HG03108 (cell line): ENCODE results near the gene APOBEC3C.
"Not testable (repeated sequence)": the region's sequence is repeated elsewhere in the genome, so short reads cannot be mapped to it uniquely, and the experiment has no call there.

Source experiments
- ATAC-seq: cut with Tn5 transposase; IDR thresholded peaks from one replicate; pipeline ENCODE4 v1.9.1; 2021; ENCODE audit warnings: moderate library complexity; ENCODE audit not compliant: unreplicated experiment

The APOBEC3C gene

DNA sequence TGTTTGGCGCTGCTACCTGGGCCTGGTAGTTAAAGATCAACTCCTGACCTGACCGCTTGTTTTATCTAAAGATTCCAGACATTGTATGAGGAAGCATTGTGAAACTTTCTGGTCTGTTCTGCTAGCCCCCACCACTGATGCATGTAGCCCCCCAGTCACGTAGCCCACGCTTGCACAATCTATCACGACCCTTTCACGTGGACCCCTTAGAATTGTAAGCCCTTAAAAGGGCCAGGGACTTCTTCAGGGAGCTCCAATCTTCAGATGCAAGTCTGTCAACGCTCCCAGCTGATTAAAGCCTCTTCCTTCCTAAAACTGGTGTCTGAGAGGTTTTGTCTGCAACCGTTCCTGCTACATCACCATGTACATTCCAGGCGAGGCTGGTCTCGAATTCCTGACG is 41.6 kb downstream of the APOBEC3C start:
- no peak for ATAC-seq

DNA sequence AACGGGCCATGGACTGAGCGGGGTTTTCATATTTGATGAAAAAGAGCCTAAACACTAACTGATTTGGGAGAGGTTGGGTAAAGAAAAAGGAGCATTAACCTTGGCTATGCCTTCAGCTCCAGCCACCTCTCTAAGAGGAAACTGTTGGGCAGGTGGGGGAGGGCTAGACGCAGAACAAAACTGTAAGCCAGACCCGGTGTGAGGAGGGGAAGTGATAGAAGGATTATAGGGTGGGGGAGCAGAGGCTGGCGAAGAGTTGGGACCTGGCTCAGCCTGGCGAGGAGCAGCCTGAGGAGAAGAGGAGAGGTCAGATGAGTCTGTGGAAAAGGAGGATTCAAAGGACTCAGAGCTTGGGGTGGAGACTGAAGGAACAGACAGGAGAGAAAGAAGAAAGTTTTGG is 47.2 kb downstream of the APOBEC3C start:
- not testable (repeated sequence) for ATAC-seq

DNA sequence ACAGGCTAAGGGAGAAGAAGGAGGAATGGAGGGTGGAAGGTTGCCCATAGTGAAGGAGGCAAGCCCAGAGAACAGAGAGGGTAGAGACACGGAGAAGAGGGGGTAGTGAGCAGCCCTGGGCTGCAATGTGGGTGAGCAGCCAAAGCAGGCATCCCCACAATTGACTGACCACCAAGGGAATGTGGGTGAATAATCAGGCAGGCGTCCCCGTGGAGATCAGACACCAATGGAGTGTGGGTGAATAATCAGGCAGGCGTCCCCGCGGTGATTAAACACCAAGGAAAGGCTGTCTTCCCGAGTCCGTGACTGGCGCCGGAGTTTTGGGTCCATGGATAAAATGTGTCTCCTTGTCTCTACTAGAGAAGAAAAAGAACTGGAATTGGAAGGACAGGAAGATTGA is 47.9 kb downstream of the APOBEC3C start:
- ATAC-seq: not testable (repeated sequence)

DNA sequence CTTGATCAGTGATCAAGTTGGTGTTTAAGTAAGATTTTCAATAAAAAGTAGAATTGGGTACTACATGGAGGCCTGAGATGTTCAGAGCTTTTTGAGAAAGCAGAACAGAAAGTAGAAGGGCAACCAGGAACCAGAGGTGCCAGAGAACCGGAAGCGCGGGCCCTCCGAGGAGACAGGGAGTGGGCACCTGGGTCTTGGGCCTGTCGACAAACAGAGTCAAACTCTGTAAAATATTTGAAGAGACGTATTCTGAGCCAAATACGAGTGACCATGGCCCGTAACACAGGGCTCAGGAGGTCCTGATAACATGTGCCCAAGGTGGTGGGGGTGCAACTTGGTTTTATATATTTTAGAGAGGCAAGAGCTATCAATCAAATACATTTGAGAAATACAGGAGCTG is 49.8 kb downstream of the APOBEC3C start:
- ATAC-seq: not testable (repeated sequence)

DNA sequence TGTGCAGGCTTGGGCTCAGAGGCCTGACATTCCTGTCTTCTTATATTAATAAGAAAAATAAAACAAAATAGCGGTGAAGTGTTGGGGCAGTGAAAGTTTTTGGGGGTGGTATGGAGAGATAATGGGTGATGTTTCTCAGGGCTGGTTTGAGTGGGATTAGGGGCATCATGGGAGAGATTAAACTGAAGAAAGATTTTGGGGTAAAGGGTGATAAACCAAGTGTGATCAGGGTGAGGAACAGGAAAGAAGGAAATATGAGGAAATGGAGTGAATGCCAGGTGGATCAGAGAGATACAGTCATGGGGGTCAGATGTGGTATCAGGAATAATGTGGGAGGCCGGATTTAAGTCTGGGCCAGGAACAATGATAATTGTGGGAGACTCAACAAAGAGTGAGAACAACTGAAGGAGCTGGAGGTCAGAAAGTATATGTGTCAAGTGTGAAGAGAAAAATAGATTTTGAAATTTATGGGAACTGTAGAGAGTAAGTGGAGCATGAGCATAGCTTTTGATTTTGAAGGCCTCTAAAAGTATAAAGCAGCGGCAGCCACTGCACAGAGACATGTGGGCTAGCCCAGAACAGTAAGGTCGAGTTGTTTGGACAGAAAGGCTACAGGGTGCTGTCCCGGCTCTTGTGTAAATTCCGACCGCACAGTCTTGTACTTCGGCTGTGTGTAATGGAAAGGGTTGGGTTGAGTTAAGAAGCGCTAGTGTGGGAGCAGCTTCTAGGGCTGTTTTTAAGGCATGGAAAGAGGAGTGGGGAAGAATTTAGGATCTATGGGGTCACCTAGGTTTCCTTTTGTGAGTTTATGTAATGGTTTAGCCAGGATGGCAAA is 52.6 kb downstream of the APOBEC3C start:
- not testable (repeated sequence) for ATAC-seq

DNA sequence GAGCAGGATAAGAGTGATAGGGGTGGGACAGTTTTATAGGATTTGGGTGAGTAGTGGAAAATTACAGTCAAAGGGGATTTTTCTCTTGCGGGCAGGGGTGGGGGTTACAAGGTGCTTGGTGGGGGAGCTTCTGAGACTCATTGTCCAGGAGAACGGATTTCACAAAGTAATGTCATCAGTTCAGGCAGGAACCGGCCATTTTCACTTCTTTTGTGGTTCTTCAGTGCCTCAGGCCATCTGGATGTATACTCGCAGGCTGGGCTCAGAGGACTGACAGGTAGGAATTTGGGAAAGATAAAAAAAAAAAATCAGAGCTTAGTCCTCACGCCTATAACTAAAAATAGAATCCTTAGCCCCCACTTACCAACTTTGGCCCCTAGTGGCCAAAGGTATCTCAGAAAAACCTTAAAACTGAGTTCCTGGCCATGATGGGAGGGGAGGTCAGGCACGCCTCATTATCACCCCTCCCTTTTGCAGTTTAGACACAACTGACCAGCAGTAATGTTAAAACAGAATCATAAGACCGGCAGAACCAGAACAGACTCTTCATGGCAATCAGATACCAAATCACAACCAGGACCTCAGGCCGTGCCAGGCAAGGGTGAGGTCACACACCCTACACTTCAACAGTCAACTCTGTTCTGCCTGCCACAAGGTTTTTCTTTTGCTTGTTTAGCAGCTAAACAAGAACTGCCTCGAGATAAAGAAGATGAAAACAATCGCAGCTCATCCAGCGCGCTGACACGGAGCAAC is 54.2 kb downstream of the APOBEC3C start:
- ATAC-seq: no peak
